Subcutaneous adipose tissue (tissue), 4 donors: ENCODE measurements around the gene MAGI3. TPM values are rescaled to one million over a fixed set of nuclear protein-coding genes. Genes with fewer than 3 reads are reported as not detected.

Experiments used
- CTCF ChIP-seq: fragments of 450-650 bp; IDR thresholded peaks from one replicate; pipeline ENCODE4 v1.5.1; 2016; ENCODE audit warnings: low read depth, mild to moderate bottlenecking, control low read depth, antibody characterized with exemption, moderate library complexity
- total RNA-seq, 4 donors: library from RNA; depleted of rRNA; stranded (reverse); fragments of >200 nt; gene quantifications; one replicate each; pipeline ENCODE4 v1.1.0, GENCODE V29; 2016

Gene MAGI3
- total RNA-seq, 4 donors from 2014 or later: 11.6 to 19.4 (median 15.7) TPM

GRCh38 chr1:113488576-113489177, 98.4 kb downstream of the MAGI3 start:
- TF ChIP-seq CTCF: no peak

GRCh38 chr1:113490384-113490783, 100.1 kb downstream of the MAGI3 start:
- no peak for TF ChIP-seq CTCF

GRCh38 chr1:113493533-113493932, 103.2 kb downstream of the MAGI3 start:
- TF ChIP-seq CTCF: no peak

- no peak for TF ChIP-seq CTCF
These were observed 115.0 kb downstream of the MAGI3 start for GRCh38 chr1:113505357-113505756.

- no peak for TF ChIP-seq CTCF
These were observed 117.4 kb downstream of the MAGI3 start for GRCh38 chr1:113507552-113508214.

- TF ChIP-seq CTCF: no peak
These were observed 118.2 kb downstream of the MAGI3 start for GRCh38 chr1:113508364-113509164.

GRCh38 chr1:113511269-113511668, 121.0 kb downstream of the MAGI3 start:
- no peak for TF ChIP-seq CTCF
